Fibroblast of lung (primary cell): ENCODE data around the gene TSEN2.

Experiments
- EZH2 ChIP-seq: IDR thresholded peaks from 2 replicates; pipeline ENCODE4 v1.5.1; 2012; ENCODE audit warnings: low read length, control low read depth, mild to moderate bottlenecking; ENCODE audit errors: missing control alignments
- TF ChIP-seq, protein P1 (sequence below), 2 donors: IDR thresholded peaks in 1 of 2; conservative IDR thresholded peaks in 1 of 2; 1 replicate in 1 of 2; 2 replicates in 1 of 2; pipeline ENCODE4 v1.5.1; 2011 to 2012; ENCODE audit warnings: low read length in 2 of 2, control low read depth in 1 of 2, inconsistent platforms in 1 of 2, low read depth in 1 of 2, mild to moderate bottlenecking in 1 of 2

DNA sequence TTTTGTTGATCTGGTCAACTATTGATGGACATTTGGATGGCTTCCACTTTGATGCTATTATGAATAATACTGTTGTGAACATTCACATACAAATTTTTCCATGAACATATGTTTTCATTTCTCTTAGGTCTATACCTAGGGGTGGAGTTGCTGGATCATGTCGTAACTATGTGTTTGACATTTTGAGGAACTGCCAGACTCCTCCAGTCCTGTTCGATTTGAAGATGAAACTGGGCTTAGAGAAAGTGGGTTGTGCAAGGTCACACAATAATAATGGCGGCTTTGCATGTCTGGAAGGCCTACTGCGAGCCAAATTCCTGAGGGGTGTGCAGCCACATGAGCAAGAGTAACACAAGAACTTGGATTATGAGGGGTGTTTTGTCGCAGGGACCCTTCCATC lies 2.6 kb downstream of the TSEN2 start:
- TF ChIP-seq, protein P1, sequence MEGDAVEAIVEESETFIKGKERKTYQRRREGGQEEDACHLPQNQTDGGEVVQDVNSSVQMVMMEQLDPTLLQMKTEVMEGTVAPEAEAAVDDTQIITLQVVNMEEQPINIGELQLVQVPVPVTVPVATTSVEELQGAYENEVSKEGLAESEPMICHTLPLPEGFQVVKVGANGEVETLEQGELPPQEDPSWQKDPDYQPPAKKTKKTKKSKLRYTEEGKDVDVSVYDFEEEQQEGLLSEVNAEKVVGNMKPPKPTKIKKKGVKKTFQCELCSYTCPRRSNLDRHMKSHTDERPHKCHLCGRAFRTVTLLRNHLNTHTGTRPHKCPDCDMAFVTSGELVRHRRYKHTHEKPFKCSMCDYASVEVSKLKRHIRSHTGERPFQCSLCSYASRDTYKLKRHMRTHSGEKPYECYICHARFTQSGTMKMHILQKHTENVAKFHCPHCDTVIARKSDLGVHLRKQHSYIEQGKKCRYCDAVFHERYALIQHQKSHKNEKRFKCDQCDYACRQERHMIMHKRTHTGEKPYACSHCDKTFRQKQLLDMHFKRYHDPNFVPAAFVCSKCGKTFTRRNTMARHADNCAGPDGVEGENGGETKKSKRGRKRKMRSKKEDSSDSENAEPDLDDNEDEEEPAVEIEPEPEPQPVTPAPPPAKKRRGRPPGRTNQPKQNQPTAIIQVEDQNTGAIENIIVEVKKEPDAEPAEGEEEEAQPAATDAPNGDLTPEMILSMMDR (conservative IDR thresholded peaks at IDR 0.05 in 1 of 2, IDR thresholded peaks at IDR 0.05 in 1 of 2; ENCODE audit: low read depth in 1 of 2, low read length in 2 of 2) = no peak
- no peak for TF ChIP-seq EZH2
